HG03108 (cell line): ENCODE data around the gene GNPTAB.
"Not testable (repeated sequence)": the region's sequence is repeated elsewhere in the genome, so short reads cannot be mapped to it uniquely, and the experiment has no call there.

Experiments
- ATAC-seq: cut with Tn5 transposase; IDR thresholded peaks from one replicate; pipeline ENCODE4 v1.9.1; 2021; ENCODE audit warnings: moderate library complexity; ENCODE audit not compliant: unreplicated experiment

Gene GNPTAB

DNA sequence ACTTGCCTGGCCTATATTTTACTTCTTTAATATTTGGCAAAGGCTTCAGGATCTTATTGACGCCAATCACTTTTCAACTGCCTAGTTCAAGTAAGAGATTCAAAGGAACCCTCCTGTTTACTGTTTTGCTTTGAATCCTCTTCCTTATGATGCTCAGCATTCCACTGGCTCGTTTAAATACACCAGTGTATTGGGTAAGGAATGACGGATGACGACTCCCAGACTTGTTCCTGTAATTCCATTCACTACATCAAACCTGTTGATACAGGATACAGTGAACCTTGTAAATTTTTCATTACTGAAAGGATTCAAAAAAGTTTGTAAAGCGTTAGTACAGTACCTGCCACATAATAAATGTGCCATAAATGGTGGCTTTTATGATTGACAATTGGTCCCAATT lies 89.8 kb downstream of the GNPTAB start:
- ATAC-seq: no peak

DNA sequence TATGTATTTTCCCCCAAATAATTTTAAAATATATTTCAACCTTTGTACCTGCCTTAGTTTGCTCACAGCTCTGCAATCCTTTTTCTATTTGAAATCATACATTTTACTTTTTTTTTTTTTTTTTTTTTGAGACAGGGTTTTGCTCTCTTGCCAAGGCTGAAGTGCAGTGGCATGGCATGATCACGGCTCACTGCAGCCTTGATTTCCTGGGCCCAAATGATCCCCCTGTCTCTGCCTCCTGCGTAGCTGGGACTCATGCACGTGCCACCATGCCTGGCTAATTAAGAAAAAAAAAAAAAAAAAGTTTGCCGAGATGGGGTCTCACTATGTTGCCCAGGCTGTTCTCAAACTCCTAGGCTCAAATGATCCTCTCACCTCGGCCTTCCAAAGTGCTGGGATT lies 90.2 kb downstream of the GNPTAB start:
- no peak for ATAC-seq

DNA sequence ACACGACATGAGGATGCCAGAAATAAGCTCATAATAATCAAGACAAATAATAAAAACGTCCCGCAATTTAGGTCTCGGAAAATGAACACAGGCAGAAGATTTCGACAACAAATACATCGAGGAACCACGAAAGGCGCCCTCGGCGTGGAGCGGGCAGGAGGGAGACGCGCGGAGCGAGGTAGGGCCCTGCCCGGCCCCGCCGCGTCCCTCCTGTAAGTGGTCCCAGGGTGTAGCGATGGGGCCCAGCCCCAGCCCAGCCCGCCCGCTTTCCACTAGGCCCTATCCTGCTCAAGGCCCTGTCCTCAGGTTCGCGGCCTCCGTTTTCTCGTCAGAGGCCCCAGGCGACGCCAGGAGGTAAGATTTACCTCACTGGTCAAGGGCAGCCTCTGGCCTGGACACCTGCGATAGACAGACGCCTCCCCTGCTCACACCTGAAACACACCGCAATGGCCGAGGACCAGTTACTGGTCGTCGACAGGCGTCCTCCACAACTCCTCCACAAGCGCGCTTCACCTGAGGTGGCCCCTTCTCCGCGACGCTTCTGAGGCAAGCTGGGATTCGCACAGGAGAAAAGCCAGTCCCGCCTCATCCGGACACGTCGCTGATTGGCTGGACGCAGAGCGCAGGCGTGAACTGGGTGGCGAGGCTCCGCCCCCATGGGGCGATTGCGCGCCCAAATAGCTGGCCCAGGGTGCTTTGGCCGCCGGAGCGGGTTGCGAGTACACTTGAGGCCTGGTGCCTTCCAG lies 91.7 kb downstream of the GNPTAB start, which contains the start of gene SYCP3:
Gene SYCP3 (minus strand): TSS at position 543 of the 746 bp plus-strand sequence. CDS start 1,527 bp downstream, outside the sequence.
- ATAC-seq: no peak

DNA sequence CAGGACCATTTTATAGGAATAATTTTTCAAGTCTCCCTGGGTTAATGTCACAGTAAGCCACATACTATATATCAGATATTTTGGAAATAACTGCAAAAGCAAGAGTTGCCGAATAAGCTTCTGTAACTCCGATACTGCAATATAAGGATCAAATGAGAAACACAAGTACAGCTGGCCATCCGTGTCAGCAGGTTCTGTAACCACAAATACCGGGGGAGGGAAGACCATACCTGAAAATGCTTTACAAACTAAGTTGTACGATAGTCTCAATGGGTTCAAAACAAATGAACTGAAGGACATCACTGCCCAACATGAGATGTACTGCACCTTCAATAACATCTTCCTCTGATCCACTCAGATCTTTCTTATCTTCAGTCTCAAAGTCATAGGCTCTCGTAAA lies 93.3 kb downstream of the GNPTAB start:
- no peak for ATAC-seq

DNA sequence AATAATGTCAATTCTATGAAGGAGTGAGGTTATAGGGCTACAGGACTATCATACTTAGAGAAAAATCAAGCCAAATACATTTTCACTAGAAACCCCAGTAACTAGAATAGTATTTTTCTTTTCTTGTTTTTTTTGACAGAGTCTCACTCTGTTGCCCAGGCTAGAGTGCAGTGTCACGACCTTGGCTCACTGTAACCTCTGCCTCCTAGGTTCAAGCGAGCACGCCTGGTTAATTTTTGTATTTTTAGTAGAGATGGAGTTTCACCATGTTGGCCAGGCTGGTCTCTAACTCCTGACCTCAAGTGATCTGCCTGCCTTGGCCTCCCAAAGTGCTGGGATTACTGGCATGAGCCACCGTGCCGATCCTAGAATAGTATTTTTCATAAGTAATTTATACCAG lies 96.3 kb downstream of the GNPTAB start:
- ATAC-seq: not testable (repeated sequence)

DNA sequence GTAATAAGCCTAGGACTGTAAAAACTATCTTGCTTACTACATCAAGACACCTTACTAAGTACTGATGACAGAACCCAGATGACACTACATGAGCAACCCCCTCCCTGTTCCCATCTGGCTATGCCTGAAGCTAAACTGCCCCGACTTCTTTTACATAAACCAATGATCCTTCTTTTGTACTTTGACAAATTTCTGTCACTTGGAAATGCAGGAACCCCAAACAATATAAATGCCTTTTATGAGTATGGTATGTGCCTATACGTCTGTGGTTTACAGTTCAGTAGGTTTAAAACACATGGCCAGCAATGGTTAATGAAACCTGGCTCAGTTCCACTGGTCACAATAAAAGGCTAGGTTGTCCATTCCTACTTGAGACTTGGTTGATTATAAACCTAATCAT lies 97.6 kb downstream of the GNPTAB start:
- ATAC-seq: no peak

- ATAC-seq: no peak
Observed at GRCh38 chr12:101732318-101732717, 98.4 kb downstream of the GNPTAB start.

- no peak for ATAC-seq
Observed at GRCh38 chr12:101729842-101730241, 100.9 kb downstream of the GNPTAB start.

- ATAC-seq: no peak
Observed at GRCh38 chr12:101727098-101727497, 103.7 kb downstream of the GNPTAB start.

- no peak for ATAC-seq
Observed at GRCh38 chr12:101722392-101722791, 108.4 kb downstream of the GNPTAB start.

- no peak for ATAC-seq
Observed at GRCh38 chr12:101720118-101720517, 110.6 kb downstream of the GNPTAB start.

DNA sequence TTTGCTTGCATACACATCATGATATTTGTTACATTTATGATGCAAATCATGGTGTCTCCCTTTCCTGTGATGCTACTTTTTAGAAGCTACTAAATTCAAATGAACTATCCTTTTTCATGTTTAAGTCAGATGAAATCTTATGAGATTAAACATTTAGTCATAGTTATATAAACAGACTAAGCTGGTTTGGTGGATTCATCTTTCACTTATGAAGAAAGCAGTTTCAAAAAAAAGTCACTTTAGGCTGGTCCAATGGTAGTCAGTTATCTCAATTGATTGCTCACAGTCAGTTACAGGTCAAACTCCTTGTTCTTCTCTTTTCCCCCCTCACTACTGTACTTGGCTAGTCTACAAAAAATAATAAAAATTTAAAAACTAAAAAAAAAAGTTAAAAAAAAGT lies 111.2 kb downstream of the GNPTAB start:
- ATAC-seq: no peak

DNA sequence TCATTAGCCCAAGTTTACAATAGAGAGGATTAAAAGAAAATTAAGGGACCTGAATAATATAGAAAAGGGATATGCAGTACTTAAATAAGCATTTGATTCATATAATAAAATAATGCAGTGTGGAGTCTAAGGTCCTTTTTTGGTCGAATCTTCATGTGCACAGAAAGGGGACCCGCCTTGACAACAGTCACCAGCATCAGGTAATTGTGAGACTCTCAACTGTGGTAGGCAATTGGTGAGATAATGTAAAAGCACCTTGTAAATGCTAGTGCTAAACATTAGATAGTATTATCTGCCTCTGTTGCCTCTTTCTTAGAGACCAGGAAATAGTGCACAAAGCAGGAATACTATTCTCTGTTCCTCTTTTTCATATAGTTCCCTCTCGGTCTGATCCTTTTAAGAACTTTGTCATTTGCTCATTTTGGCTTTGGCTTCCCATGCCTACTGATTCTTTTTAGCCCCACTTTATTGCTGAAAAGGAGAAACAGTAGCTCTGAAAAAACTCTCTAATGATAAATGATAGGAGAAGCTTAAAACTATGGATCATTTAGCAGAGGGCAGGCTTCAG lies 115.8 kb downstream of the GNPTAB start:
- ATAC-seq: no peak

DNA sequence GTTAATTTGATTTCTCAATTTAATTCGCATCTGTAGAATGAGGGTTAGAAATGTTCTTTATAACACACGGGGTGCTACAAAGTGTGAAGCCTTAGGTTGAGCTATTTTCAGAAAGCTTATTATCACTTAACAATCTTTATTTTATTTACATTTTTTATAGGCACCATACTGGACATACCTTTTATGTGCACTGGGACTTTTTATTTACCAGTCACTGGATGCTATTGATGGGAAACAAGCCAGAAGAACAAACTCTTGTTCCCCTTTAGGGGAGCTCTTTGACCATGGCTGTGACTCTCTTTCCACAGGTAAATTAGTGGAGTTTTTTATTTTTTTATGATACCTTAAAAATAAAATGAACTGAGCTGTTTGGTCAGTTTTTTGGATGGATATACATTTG lies 116.8 kb downstream of the GNPTAB start:
- ATAC-seq: no peak

- ATAC-seq: no peak
Observed at GRCh38 chr12:101713059-101713682, 117.6 kb downstream of the GNPTAB start.

- ATAC-seq: no peak
Observed at GRCh38 chr12:101710288-101710687, 120.5 kb downstream of the GNPTAB start.

GRCh38 chr12:101707131-101707782 lies 123.5 kb downstream of the GNPTAB start:
- ATAC-seq: no peak

DNA sequence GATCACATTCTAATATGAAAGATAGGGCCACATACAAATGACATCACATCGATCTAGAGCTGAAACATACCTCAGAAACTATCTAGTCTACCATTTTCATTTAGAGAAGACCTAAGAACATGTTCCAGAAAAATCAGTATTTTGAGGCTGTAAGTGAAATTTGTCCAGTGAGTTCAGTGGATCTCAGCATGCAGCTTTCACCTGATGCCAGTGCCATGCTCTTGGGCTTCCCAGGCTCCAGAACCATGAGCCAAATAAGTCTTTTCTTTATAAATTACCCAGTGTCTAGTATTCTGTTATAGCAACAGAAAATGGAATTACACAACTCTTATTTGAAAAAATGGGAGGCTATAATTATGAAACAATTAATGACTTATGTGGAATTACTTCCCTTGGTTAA lies 124.4 kb downstream of the GNPTAB start:
- no peak for ATAC-seq

- ATAC-seq: no peak
Observed at GRCh38 chr12:101703487-101703886, 127.3 kb downstream of the GNPTAB start.

DNA sequence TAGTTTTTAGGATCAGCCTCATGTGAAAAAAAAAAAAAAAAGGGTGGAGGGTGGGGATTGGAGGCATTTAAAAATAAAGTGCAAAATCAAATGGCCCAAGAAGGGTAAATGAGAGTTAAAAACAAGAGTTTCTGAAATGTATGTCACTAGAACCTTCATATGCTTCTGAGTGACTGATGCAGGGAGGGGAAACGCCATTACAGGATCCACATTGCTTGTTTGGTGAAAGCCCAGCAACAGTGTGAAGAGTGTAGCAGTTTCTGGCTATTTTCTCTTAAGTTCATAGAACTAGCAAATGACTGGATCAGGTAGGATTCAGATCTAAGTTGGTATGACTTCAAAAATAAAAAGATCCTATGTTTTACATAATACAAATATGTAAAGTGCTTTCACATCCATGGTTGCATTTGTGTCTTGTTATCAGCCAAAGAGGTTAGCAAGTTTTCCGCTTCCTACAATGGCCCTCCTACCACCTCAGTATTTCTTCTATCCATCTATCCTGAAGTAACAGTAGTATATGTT lies 130.4 kb downstream of the GNPTAB start:
- ATAC-seq: no peak

- no peak for ATAC-seq
Observed at GRCh38 chr12:101698800-101699347, 131.9 kb downstream of the GNPTAB start.
